ENCODE data around the gene TARDBP. TPM values are rescaled to one million over a fixed set of nuclear protein-coding genes. Genes with fewer than 3 reads are reported as not detected.

Gene TARDBP
- total and polyA plus RNA-seq, 2 experiments from 2014 or later, result 80.0 to 129 TPM

DNA sequence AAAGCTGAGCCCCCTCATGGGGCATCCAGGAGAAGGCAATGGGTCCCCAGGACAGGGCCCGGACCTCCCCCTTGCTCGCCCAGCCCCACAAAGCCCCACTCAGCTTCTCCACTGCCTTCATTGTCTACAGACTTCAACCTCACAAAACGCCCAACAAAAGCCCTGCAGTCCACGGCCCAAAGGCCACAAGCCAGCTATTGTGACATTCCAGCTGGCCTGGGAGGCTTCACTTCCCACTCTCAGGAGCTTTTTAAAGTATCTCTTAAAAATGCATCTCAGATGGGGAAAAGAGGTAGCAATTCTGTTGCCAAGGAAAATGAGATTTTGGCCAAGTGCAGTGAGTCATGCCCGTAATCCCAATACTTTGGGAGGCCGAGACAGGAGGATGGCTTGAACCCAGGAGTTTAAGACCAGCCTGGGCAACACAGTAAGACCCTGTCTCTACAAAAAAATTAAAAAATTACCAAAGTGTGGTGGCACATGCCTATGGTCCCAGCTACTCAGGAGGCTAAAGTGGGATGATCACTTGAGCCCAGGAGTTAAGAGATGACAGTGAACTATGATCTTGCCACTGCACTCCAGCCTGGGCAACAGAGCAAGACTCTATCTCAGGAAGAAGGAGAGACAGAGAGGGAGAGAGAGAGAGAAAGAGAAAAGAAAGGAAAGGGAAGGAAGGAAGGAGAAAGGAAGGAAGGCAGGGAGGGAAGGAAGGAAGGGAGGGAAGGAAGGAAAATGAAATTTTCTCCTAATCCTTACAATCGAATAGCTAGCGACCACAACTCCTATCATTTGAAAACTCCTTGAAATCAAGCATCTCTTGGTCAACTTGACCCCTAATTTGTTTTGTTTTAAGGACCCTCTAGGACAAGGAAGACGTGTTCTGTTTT is 31.4 kb upstream of the TARDBP start:
- no peak overlapping the region for H3K4me3 ChIP-seq
- no peak overlapping the region for H3K27ac ChIP-seq
- H3K4me1 ChIP-seq (ENCODE audit: insufficient read depth), result peaks cover 2% of the 10 kb centered on the region
- H3K9me3 ChIP-seq (ENCODE audit: low read depth), result no peaks in the 10 kb centered on the region
- DNase-seq (ENCODE audit: low spot score), result no peak
- H3K9me2 ChIP-seq (replicated peaks; ENCODE audit: insufficient read depth), result no peaks in the 10 kb centered on the region
- H3K4me2 ChIP-seq, result peak overlapping the region; percentile 66
- peaks cover 4% of the 10 kb centered on the region for H3K27me3 ChIP-seq
- H4K20me1 ChIP-seq (ENCODE audit: insufficient read depth, poor library complexity, severe bottlenecking), result no peaks in the 10 kb centered on the region
- TF ChIP-seq EZH2 (IDR thresholded peaks at IDR 0.05; ENCODE audit: borderline replicate concordance) (no peak), EZH2phosphoT487 (IDR thresholded peaks at IDR 0.05; ENCODE audit: low read depth, severe bottlenecking, unreplicated experiment) (no peak)
- TF ChIP-seq, protein P1, sequence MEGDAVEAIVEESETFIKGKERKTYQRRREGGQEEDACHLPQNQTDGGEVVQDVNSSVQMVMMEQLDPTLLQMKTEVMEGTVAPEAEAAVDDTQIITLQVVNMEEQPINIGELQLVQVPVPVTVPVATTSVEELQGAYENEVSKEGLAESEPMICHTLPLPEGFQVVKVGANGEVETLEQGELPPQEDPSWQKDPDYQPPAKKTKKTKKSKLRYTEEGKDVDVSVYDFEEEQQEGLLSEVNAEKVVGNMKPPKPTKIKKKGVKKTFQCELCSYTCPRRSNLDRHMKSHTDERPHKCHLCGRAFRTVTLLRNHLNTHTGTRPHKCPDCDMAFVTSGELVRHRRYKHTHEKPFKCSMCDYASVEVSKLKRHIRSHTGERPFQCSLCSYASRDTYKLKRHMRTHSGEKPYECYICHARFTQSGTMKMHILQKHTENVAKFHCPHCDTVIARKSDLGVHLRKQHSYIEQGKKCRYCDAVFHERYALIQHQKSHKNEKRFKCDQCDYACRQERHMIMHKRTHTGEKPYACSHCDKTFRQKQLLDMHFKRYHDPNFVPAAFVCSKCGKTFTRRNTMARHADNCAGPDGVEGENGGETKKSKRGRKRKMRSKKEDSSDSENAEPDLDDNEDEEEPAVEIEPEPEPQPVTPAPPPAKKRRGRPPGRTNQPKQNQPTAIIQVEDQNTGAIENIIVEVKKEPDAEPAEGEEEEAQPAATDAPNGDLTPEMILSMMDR (IDR thresholded peaks at IDR 0.05; ENCODE audit: poor library complexity), result no peak
- H3K36me3 ChIP-seq (replicated peaks; ENCODE audit: insufficient read depth, low read depth), result no peaks in the 10 kb centered on the region
- no peak overlapping the region for H2AFZ ChIP-seq
- WGBS (ENCODE audit: low lambda C conversion rate, missing lambda C conversion rate), result 72% methylated on average over 9 of the region's 9 CpGs
- H3K79me2 ChIP-seq, result no peaks in the 10 kb centered on the region

DNA sequence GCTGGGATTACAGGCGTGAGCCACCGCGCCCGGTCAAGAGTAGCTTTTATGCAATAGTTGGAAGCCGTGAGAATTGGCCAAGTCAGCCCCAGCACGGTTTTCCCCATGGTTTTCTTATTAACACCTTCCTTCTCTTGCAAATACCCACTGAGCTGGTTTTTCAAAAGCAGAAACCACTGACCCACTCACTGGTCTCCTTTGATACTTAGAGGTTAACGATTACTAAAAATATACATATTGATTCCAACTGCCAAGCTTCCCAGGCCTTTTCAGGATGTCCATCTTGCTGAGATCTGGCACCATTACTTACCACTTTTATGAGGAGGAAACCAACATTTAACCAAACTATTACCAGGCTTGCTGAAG is 25.9 kb upstream of the TARDBP start:
- Histone ChIP-seq H3K9me2 (replicated peaks; ENCODE audit: insufficient read depth) (no peaks in the 10 kb centered on the region), H3K27me3 (no peaks in the 10 kb centered on the region), H3K79me2 (no peaks in the 10 kb centered on the region), H4K20me1 (ENCODE audit: insufficient read depth, poor library complexity, severe bottlenecking) (no peaks in the 10 kb centered on the region), H2AFZ (no peak overlapping the region), H3K4me2 (no peak overlapping the region), H3K4me3 (no peak overlapping the region), H3K9me3 (ENCODE audit: low read depth) (no peaks in the 10 kb centered on the region), H3K4me1 (ENCODE audit: insufficient read depth) (no peaks in the 10 kb centered on the region), H3K27ac (no peak overlapping the region), H3K36me3 (replicated peaks; ENCODE audit: insufficient read depth, low read depth) (no peaks in the 10 kb centered on the region)
- no peak for DNase-seq (ENCODE audit: low spot score)
- TF ChIP-seq, protein P1 (IDR thresholded peaks at IDR 0.05; ENCODE audit: poor library complexity), result no peak
- TF ChIP-seq EZH2phosphoT487 (IDR thresholded peaks at IDR 0.05; ENCODE audit: low read depth, severe bottlenecking, unreplicated experiment) (no peak), EZH2 (IDR thresholded peaks at IDR 0.05; ENCODE audit: borderline replicate concordance) (no peak)
- whole genome bisulfite sequencing (ENCODE audit: low lambda C conversion rate, missing lambda C conversion rate), result 88% methylated on average over 7 of the region's 7 CpGs

GRCh38 chr1:10987840-10988417 is 24.5 kb upstream of the TARDBP start:
- no peak overlapping the region for H3K4me2 ChIP-seq
- no peaks in the 10 kb centered on the region for H4K20me1 ChIP-seq (ENCODE audit: insufficient read depth, poor library complexity, severe bottlenecking)
- no peaks in the 10 kb centered on the region for H3K36me3 ChIP-seq (replicated peaks; ENCODE audit: insufficient read depth, low read depth)
- no peak overlapping the region for H3K4me3 ChIP-seq
- no peak for TF ChIP-seq EZH2phosphoT487 (IDR thresholded peaks at IDR 0.05; ENCODE audit: low read depth, severe bottlenecking, unreplicated experiment)
- TF ChIP-seq, protein P1 (IDR thresholded peaks at IDR 0.05; ENCODE audit: poor library complexity), result no peak
- TF ChIP-seq EZH2 (IDR thresholded peaks at IDR 0.05; ENCODE audit: borderline replicate concordance), result no peak
- no peak for DNase-seq (ENCODE audit: low spot score)
- WGBS (ENCODE audit: low lambda C conversion rate, missing lambda C conversion rate), result 85% methylated on average over 4 of the region's 4 CpGs
- no peak overlapping the region for H3K27ac ChIP-seq
- no peaks in the 10 kb centered on the region for H3K9me3 ChIP-seq (ENCODE audit: low read depth)
- H3K27me3 ChIP-seq, result no peaks in the 10 kb centered on the region
- H3K9me2 ChIP-seq (replicated peaks; ENCODE audit: insufficient read depth), result no peaks in the 10 kb centered on the region
- H2AFZ ChIP-seq, result no peak overlapping the region
- no peaks in the 10 kb centered on the region for H3K79me2 ChIP-seq
- H3K4me1 ChIP-seq (ENCODE audit: insufficient read depth), result no peaks in the 10 kb centered on the region

Measured in hepatocyte (in vitro differentiated cells).